Activated naive CD4-positive, alpha-beta T cell (primary cell): Measurements from ENCODE around the gene DAAM1.

Experiments
- DNase-seq, 4 experiments: peaks; one replicate each; lab custom pipeline; 2025; lab: John Stamatoyannopoulos, UW

The DAAM1 gene

DNA sequence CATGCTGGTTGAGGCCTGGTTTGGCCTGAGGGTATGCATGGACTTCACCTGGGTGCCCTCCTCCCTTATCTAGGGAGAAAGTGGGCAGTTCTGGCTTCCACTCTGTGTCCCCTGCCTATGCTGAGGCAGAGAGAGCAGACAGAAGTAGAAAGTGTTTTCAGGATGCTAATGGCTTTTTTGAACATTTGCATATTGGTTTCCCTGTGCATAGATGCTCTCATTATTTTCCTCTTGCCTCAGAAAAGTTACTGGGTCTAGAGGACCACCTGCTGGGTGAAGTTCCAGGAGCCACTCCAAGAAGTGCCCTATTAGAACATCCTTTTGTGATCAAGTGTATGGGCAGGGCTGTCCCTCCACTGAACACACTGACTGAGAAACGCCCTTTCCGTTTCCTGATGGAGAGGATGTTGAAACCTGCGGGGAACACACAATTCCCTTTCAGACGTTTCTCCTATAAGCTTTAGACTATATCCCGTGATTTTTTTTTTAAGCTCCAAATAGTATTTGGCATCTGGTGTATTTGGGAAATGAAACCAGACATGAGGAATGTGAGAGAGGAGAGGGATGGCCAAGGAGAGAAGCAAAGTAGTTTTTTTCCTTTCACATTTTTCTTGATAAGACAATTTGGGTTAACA is 66.6 kb downstream of the DAAM1 start:
- DNase-seq: no peak

DNA sequence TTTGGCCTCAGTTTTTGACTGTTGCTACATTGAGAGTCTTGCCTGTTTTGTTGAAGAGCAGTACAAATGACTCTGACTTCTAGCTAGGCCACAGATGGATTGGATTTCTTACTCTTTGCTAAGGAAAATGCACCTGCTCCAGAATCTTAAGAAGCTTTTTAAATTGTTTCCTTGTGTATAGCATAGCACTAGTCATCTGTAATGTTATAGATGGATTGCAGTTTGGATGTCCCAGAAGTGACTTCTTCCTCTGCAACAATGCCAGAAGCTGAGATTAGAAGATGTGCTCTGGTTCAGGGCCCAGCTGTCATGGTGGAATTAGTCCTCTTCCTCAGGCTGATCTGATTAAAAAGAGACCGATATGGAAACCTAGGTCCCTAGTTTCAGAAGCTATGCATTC is 67.9 kb downstream of the DAAM1 start:
- no peak for DNase-seq

DNA sequence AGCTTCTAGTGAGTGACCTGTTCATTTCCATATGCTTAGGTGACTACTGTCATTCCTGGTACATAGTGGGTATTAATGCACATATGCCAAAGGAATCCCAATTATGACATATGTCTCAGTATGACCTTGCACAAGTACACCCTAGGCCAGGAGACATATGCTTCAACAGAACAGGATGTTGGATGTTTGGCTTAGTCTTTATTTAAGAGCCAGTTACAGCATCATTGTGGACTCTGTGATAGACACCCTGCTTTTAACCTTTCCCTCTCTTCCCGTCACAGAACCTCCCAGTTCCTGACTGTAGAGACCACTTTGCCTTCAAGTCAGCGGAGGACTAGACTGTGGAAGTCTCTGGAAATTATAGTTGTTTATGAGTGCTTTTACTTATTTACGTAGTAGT is 72.9 kb downstream of the DAAM1 start:
- DNase-seq: no peak

DNA sequence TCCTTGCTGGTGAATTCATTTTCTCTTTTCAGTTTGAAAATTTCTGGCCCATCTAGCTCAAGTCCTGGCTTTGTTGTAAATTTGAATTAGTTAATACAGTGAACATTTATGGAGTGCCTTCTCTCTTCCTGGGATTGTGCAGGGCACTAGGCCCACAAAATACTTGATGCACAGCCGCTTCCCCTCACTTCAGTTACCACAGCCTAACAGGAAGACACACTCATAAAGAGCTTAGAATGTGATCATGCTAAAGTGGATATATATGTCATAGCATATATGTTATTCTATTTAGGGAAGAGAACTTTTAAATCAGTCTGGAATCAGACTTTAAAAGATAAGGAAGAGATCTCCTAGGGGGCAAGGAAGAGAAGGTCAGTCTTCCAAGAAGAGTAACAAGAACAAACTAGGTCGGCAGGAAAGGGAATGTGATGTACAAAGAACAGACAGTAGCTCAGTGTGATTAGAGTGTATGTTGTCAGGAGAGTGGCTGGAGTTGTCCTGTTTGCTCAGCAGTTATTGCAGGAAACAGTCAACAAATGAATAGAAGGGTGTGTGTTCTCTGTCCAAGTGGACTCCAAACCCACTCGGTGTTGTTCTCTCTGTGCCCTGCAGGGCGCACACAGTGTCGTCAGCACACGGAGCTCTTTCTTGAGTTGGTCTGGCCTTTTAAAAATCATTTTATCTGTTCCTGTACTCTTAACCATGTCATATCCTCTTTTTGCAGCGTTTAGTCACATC is 74.4 kb downstream of the DAAM1 start:
- DNase-seq: no peak

DNA sequence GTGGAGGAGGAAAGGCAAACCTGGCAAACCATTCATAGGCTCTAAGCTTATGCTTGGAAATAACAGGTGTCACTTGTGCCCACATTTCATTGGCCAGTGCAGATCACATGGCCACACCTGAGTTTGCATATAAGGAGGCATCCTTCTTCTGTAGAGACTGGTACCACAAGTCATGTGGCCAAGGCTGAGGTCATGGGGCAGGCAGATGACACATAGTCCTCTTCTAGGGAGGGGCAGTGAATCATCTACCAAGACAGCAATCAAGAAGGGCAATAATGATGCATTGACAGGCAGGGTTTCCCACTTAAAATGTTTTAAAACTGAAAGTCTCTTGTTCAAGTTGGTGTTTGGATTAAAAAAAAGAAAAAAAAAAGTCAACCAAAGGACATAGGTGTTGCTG is 77.3 kb downstream of the DAAM1 start:
- no peak for DNase-seq

DNA sequence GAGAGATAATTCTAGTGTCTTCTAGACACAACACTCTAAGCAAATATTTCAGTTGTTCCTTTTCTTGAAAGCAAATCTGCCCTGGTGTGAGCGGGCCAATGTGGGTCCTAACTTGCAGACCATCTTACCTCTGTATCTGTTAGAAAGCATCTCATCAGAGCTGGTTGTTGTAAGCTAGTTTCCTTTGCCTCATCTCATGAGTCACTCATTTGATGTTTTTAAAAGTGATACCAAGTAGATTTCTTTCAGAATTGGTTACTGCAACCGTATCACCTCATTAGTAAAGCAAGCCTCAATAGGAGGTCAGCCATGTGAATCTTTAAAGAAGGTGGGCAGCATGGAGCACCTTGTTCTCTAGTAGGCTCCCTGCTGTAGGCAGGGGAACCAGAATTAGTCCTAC is 78.6 kb downstream of the DAAM1 start:
- no peak for DNase-seq

DNA sequence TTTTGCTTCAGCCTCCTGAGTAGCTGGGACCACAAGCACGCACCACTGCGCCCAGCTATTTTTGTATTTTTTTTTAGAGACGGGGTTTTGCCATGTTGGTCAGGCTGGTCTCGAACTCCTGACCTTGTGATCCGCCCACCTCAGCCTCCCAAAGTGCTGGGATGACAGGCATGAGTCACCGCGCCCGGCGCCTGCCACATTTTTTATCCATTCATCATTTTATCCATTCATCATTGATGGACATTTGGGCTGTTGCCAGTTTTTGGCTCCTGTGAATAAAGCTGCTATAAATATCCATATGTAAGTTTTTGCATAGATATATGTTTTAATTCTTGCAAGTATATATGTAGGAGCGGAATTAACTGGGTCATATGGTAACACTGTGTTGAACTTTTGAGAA is 79.5 kb downstream of the DAAM1 start:
- DNase-seq: no peak

DNA sequence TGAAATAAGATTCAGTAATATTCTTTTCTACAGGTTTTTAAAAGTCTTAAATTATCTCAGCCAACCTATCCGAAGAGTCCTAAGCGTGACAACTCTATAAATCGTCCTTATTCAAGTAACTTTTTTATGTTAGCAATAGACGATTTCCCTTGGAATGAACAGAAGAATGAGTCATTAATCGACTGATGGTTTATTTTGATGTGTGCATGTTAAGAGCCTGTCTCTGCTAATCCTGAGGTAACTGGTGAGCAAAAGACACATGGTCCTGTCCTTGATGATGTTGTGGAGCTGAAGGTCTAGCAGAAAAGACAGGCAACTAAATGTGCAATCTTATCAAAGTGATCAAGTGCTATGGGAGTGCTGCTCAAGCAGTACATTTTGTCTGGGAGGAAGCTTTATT is 80.4 kb downstream of the DAAM1 start:
- DNase-seq: no peak

DNA sequence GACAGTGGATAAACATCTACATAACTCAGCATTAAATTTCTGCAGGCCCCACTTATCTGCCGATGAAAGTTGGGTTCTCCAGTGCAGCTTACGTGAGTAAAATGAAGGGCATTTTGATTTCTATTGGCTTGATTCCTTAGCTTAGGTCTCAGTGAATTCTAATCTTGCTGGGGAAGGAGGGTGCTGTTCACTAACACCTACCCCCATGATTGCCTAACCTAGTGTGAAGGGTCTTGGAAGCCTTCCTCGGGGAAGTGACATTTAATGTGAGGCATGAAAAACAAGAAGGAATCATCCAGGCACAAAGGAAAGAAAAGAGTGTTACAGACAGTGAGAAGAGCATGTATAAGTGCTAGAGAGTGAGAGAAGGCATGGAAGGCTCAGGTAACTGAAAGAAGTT is 81.0 kb downstream of the DAAM1 start:
- DNase-seq: no peak

DNA sequence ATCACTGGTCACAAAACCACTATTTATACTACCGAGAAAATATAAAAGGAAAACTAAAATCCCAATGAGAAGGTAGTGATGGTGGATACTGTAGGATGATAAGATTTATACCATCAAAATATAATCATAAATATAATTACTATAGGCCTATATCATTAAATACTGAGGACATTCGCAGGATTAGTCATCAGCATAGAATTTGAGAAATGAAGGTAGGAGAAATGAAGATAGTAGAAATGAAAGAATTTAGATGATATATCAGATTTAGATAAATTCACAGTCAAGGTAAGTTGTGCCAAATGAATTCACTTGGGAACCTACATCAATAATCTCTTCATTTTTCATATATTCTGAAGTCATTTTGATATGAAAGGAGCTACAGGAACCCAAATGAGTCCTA is 82.8 kb downstream of the DAAM1 start:
- no peak for DNase-seq

DNA sequence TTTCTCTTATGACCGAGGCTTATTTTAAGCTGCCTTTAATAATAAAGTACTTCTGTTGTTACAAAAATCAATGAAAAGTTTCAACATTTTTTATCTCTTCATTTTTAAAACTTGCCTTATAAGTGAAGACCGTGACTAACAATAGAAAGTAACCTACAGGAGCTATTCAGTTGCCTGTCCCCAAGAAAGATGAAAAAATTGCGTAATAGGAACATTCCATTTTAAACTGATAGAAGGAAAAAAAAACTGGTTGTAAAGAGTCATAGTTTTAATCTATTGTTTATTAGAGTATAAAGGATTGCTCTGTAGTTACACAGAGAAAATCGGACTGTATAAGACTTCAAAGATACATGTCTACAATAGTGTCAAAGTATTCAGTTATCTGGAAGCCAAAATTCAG is 83.3 kb downstream of the DAAM1 start:
- no peak for DNase-seq

DNA sequence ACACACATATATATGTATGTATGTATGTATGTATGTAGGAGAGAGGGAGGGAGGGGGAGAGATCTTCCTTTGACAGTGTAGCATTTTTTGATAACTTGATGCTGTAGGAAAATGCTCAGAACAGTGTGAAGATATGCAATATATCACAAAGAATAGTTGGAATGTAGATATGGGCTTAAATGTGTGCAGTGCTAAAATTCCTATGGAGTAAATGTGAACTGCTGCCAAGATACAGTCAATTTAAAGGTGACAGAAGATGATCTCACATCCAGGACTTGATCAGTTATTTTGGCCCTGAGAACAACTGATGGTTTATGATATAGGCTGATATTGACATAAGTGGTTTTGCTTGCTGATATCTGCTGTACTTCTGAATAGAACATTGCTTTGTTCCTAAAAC is 84.2 kb downstream of the DAAM1 start:
- no peak for DNase-seq

DNA sequence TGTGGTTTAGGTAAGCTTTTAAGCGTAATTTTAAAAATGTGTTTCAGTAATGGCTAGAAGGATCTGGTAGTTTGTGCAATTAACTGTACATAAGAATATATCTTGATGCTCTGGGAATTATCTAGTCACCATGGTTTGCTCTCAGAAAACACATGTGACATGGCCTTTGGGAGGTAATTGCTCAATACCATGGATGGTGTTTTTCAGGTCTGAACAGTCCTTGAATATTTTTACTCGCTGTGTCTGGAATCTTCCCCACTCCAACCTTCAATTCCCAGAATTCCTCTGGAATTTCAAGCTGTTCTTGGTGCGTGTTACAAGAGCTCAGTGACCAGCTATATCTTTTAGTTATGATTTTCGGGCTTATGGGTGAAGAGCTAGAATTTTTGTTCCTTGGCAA is 85.3 kb downstream of the DAAM1 start:
- no peak for DNase-seq

DNA sequence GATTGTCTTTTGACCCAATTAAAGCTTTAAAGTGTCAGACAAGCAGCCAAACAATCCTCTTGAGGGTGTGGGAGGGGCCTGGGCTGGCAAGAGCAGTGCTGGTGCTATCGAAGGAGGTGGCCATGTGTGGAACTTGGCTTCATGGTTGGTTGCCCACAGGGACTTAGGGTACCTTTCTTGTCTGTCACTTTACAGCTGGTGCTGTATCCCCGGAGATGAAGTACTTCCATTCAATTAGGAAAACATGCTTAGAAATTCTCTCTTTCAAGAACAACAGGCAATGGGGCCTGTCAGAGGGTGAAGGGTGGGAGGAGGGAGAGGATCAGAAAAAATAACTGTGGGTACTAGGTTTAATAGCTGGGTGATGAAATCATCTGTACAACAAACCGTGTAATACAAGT is 86.5 kb downstream of the DAAM1 start:
- DNase-seq: no peak

DNA sequence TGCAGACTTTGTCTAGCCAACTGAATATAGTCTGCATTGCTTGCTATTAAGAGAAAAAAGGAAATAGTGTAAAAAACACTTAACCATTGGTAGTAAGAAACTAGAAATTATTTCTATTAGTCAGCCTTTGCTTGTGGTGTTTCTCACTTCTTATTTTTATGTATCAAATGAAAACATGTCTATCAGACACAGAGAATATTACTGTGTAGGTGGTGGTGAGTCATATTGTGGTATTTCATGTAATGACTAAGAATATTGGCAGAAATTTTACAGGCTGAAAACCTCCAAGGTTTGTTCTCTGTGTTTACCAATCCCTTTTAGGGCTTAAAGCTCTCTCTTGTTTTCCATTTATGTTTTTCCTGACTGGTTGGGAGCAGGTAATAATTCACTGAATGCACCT is 87.2 kb downstream of the DAAM1 start:
- DNase-seq: no peak

DNA sequence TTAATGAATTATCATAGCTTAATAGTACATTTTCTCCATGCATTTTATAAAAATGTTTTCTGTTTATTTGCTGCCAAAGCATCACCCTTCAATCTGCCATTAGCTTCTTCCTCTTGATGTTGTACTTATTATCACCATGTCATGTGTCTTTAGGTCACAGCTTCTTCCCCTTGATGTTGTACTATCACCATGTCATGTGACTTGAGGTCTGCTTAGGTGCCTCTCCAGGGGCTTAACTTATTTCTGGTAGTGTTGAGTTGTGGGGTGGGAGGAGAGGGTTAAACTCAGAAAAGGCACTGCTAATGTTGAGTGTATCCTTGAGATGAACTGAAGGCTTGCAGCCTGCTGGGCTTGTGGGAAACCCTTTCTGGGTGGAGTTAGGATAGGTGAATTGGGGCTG is 87.8 kb downstream of the DAAM1 start:
- DNase-seq: no peak

DNA sequence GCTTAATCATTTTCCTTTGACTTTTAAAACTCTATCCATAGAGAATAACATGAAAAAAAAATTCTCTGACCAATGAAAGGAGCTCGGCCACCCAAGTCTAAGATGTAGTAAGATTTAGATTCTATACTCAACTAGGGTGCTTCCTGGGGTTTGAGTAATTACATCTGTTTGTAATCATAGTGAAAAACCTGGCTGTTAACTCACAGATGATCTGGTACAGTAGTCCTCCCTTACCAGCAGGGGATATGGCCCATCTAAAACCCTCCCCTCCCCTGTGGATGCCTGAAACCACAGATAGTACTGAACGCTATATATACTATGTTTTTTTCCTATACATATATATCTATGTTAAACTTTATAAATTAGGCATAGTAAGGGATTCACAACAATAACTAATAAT is 89.2 kb downstream of the DAAM1 start:
- no peak for DNase-seq

DNA sequence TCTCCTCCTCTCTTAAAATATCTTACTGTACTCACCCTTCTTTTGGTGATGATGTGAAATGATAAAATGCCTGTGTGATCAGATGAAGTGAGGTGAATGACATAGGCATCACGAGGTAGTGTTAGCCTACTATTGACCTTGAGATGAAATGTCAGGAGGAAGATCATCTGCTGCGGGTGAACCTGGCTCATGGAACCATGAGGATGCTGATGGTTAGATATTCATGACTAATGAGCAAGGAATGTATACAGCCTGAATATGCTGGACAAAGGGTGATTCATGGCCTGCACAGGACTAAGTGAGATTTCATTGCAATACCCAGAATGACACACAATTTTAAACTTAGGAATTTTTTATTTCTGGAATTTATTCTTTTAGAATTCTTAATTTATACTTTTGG is 89.6 kb downstream of the DAAM1 start:
- DNase-seq: no peak

DNA sequence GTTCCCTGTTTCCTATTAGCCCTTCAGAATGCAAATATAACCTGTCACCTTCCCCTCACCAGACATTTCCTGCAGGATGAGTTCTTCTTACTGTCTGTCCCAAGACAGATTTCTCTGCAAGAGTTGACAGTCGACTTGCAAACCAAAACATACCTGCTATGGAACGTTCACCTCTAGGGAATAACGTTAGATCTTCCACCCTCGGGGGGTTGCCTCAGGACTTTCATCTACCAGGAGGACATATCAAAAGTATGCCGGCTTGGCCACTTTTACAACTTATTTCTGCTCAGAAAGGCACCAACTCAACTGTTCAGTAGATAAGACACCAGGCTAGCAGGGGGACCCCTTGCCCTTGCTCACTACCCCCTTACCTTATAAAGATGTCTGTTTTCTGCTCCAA is 92.5 kb downstream of the DAAM1 start:
- DNase-seq: no peak

DNA sequence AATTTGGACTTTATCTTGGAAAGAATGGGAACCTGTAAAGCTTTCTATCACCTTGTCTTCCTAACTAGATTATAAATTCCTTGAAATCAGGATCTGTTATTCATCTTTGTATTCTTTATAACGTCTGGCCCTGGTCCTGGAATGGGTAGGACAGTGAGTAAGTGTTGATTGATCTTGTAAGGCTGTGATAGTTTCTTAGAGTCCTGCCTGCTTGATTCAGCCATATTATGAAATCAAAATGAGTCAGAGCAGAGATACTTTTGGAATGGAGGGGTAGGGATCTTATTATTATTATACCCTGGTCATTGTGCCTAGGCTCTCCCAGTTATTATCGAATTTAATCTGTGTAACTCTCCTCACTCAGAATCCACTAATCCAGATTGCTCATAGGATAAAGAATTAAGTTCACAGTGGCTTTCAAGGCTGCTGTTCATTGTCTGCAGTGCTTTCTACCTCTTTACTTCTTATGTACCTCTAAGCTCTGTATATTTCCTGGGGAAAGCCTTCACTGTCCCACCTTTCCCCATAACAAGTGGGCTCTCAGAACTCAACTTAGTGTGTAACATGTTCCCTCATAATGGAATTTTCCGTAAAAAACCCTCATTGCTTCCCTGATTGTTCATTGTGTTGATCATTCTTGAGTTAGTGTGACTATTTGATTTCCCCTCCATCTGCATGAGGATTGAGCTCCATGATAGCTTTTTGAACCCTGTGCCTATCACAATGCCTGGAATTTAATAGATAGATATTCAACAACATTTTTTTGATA is 93.3 kb downstream of the DAAM1 start:
- DNase-seq: no peak

DNA sequence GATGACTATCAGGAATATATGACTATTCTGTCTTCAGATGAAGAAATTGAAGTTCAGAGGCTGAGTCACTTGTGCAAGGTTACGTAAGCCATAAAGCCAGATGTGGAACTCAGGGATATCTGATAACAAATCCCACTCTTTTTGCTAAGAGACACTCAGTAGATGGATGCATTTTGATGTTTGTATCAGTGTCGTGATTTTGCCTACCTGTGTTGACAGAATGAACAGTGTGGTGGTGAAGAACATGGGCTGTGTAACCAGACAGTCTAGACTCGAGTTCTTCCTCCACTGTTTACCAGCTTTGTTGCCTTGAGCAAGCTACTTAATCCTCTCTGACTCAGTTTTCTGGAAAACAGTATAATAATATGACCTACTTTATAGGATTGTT is 93.9 kb downstream of the DAAM1 start:
- DNase-seq: no peak

DNA sequence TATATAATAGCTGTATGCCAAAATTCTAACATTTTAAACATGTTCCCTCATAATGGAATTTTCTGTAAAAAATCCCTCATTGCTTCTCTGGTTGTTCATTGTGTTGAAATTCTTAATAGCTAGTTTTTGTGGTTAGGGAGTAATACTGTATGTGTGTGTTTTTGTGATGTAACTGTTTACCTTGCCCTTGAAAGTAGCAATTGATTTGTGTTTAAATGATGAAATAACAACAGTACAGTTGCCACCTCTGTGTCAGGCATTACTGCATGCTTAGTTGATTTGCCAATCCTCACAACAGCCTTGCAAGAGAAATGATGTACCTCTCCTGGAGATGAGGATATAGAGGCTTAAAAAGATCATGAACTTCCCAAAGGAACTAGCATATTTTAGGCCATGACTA is 94.9 kb downstream of the DAAM1 start:
- DNase-seq: no peak

DNA sequence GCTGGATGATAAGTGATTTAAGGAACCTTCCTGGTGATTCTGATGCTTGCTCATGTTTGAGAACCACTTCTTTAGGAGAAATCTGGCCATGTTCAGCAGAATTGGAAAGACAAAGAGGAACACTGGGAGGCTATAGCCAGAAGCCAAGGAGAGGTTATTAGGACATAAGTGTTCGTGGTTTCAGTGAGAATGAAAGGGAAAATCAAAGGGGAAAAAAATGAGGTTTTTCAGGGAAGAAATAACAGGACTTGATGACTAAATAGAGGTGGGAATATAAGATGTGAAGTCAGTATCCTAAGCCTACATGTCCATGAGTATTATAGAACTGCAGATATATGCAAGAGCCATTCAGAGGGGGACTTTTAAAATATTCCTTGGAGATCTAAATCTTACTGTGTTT is 95.6 kb downstream of the DAAM1 start:
- no peak for DNase-seq
